GM23248 (cell line): ENCODE data around the gene HEATR5A.

ENCODE experiments used
- EZH2 ChIP-seq: fragments of 200-600 bp; sonication (generic); IDR thresholded peaks from 2 replicates; pipeline ENCODE4 v1.6.1; 2018; ENCODE audit warnings: antibody characterized with exemption, mild to moderate bottlenecking; ENCODE audit not compliant: insufficient read depth, poor library complexity, severe bottlenecking
- EZH2phosphoT487 ChIP-seq: fragments of 200-600 bp; sonication (generic); IDR thresholded peaks from 2 replicates; pipeline ENCODE4 v1.6.1; 2018; ENCODE audit warnings: antibody characterized with exemption, moderate library complexity, mild to moderate bottlenecking, low read depth; ENCODE audit not compliant: insufficient read depth

DNA sequence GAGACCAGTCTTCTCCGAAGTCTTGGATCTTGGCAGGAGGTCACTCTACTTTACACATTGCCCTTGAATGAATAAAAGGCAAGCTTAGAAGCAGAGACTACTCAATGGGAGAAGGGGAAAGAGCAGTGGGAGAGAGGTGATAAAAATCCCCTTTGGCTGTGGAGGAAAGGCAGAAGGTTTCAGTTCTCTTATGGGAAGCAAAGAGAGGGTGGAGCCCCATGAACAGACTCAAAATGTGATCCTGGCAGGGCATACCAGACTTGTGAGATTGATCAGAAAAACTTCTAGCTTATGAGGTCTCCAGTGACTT, 163.2 kb downstream of the HEATR5A start:
- TF ChIP-seq EZH2phosphoT487: no peak
- no peak for TF ChIP-seq EZH2
